H9 (cell line): ENCODE data around the gene NPY5R. TPM values are rescaled to one million over a fixed set of nuclear protein-coding genes. Genes with fewer than 3 reads are reported as not detected.

ENCODE experiments used
- DNase-seq: peaks from one replicate; pipeline ENCODE4 v3.0.0-alpha.2; 2017
- H2AFZ ChIP-seq: one replicate; pipeline ENCODE4 v1.6.1; 2013; ENCODE audit warnings: mild to moderate bottlenecking, low read length, control low read depth, moderate library complexity
- H2AK5ac ChIP-seq: 2 replicates; pipeline ENCODE4 v1.6.1; 2013; ENCODE audit warnings: low read length, control low read depth, mixed read lengths; ENCODE audit not compliant: insufficient read length
- H2BK120ac ChIP-seq: one replicate; pipeline ENCODE4 v1.6.1; 2013; ENCODE audit warnings: low read depth, mild to moderate bottlenecking, low read length, control low read depth, inconsistent platforms; ENCODE audit not compliant: poor library complexity, severe bottlenecking
- H2BK12ac ChIP-seq: 2 replicates; pipeline ENCODE4 v1.6.1; 2013; ENCODE audit warnings: low read length, control low read depth, mixed read lengths, low read depth; ENCODE audit not compliant: insufficient read length
- H2BK15ac ChIP-seq: 2 replicates; pipeline ENCODE4 v1.6.1; 2013; ENCODE audit warnings: low read depth, low read length, control low read depth
- H2BK20ac ChIP-seq: one replicate; pipeline ENCODE4 v1.6.1; 2013; ENCODE audit warnings: low read depth, mild to moderate bottlenecking, low read length, control low read depth, inconsistent platforms; ENCODE audit not compliant: poor library complexity, severe bottlenecking
- H2BK5ac ChIP-seq: 2 replicates; pipeline ENCODE4 v1.6.1; 2013; ENCODE audit warnings: low read length, control low read depth, mixed read lengths; ENCODE audit not compliant: insufficient read length
- H3K14ac ChIP-seq: 2 replicates; pipeline ENCODE4 v1.6.1; 2013; ENCODE audit warnings: low read length, control low read depth; ENCODE audit not compliant: insufficient read depth
- H3K18ac ChIP-seq: 2 replicates; pipeline ENCODE4 v1.6.1; 2013; ENCODE audit warnings: low read depth, mild to moderate bottlenecking, mixed read lengths, low read length, control low read depth; ENCODE audit not compliant: insufficient read length
- H3K23ac ChIP-seq: 2 replicates; pipeline ENCODE4 v1.6.1; 2013; ENCODE audit warnings: low read length, control low read depth, mixed read lengths, low read depth; ENCODE audit not compliant: insufficient read length
- H3K23me2 ChIP-seq: 2 replicates; pipeline ENCODE4 v1.6.1; 2013; ENCODE audit warnings: low read depth, mild to moderate bottlenecking, mixed read lengths, low read length, control low read depth; ENCODE audit not compliant: insufficient read length, poor library complexity, severe bottlenecking
- H3K27ac ChIP-seq: 2 replicates; pipeline ENCODE4 v1.5.1; 2013; ENCODE audit warnings: low read length, control low read depth, mixed read lengths, low read depth; ENCODE audit not compliant: insufficient read length
- H3K27me3 ChIP-seq: 2 replicates; pipeline ENCODE4 v1.6.1; 2013; ENCODE audit warnings: low read length, control low read depth, inconsistent platforms; ENCODE audit not compliant: insufficient read depth
- H3K4ac ChIP-seq: 2 replicates; pipeline ENCODE4 v1.6.1; 2013; ENCODE audit warnings: low read depth, mild to moderate bottlenecking, control low read depth, inconsistent platforms, low read length, moderate library complexity
- H3K4me1 ChIP-seq: 2 replicates; pipeline ENCODE4 v1.6.1; 2013; ENCODE audit warnings: low read length, control low read depth, inconsistent platforms; ENCODE audit not compliant: insufficient read depth
- H3K4me2 ChIP-seq: 2 replicates; pipeline ENCODE4 v1.6.1; 2013; ENCODE audit warnings: low read length, control low read depth, mixed read lengths; ENCODE audit not compliant: insufficient read length, insufficient read depth
- H3K56ac ChIP-seq: 2 replicates; pipeline ENCODE4 v1.6.1; 2013; ENCODE audit warnings: low read depth, mild to moderate bottlenecking, mixed read lengths, low read length, control low read depth; ENCODE audit not compliant: insufficient read length
- H3K79me1 ChIP-seq: 2 replicates; pipeline ENCODE4 v1.6.1; 2013; ENCODE audit warnings: low read depth, mild to moderate bottlenecking, moderate library complexity, low read length, control low read depth, inconsistent platforms; ENCODE audit not compliant: insufficient read depth, poor library complexity, severe bottlenecking
- H3K79me2 ChIP-seq: 2 replicates; pipeline ENCODE4 v1.6.1; 2013; ENCODE audit warnings: low read length, control low read depth, inconsistent platforms; ENCODE audit not compliant: insufficient read depth
- H3K9ac ChIP-seq: 2 replicates; pipeline ENCODE4 v1.6.1; 2013; ENCODE audit warnings: low read length, control low read depth, mixed read lengths; ENCODE audit not compliant: insufficient read length; ENCODE audit errors: extremely low read depth
- H3K9me3 ChIP-seq: one replicate; pipeline ENCODE4 v1.6.1; 2013; ENCODE audit warnings: low read depth, low read length, inconsistent platforms; ENCODE audit not compliant: control insufficient read depth
- H3T11ph ChIP-seq: one replicate; pipeline ENCODE4 v1.6.1; 2013; ENCODE audit warnings: mild to moderate bottlenecking, low read length, control low read depth, inconsistent platforms
- H4K20me1 ChIP-seq: one replicate; pipeline ENCODE4 v1.6.1; 2013; ENCODE audit not compliant: control insufficient read depth, insufficient read length, insufficient read depth
- H4K5ac ChIP-seq: 2 replicates; pipeline ENCODE4 v1.6.1; 2013; ENCODE audit warnings: low read depth, mild to moderate bottlenecking, mixed read lengths, low read length, control low read depth; ENCODE audit not compliant: insufficient read length
- H4K8ac ChIP-seq: replicated peaks from 2 replicates; pipeline ENCODE4 v1.6.1; 2013; ENCODE audit warnings: low read length, control low read depth, mixed read lengths, low read depth; ENCODE audit not compliant: insufficient read length
- H4K91ac ChIP-seq: 2 replicates; pipeline ENCODE4 v1.6.1; 2013; ENCODE audit warnings: low read depth, mild to moderate bottlenecking, moderate library complexity, mixed read lengths, low read length, control low read depth; ENCODE audit not compliant: insufficient read length
- H3K27ac Mint-ChIP-seq, 3 experiments: 2 replicates in 2 of 3; 3 replicates in 1 of 3; pipeline ENCODE4 v1.8.0; 2020 to 2021; ENCODE audit warnings: mixed read lengths in 3 of 3, mild to moderate bottlenecking in 1 of 3, moderate library complexity in 1 of 3
- H3K27me3 Mint-ChIP-seq: 2 replicates; pipeline ENCODE4 v1.8.0; 2021; ENCODE audit warnings: low read depth, mild to moderate bottlenecking, moderate library complexity, mixed read lengths
- H3K36me3 Mint-ChIP-seq, 3 experiments: 2 replicates in 2 of 3; 3 replicates in 1 of 3; pipeline ENCODE4 v1.8.0; 2020 to 2021; ENCODE audit warnings: low read depth in 3 of 3, mixed read lengths in 3 of 3; ENCODE audit not compliant: insufficient read depth in 1 of 3
- H3K4me1 Mint-ChIP-seq, 2 experiments: 2 replicates each; pipeline ENCODE4 v1.8.0; 2020; ENCODE audit warnings: mixed read lengths in 2 of 2
- H3K4me3 Mint-ChIP-seq, 2 experiments: 2 replicates in 1 of 2; 3 replicates in 1 of 2; pipeline ENCODE4 v1.8.0; 2020 to 2021; ENCODE audit warnings: mild to moderate bottlenecking in 2 of 2, mixed read lengths in 2 of 2, moderate library complexity in 1 of 2
- H3K9me3 Mint-ChIP-seq, 2 experiments: 2 replicates in 1 of 2; 3 replicates in 1 of 2; pipeline ENCODE4 v1.8.0; 2020; ENCODE audit warnings: mild to moderate bottlenecking in 2 of 2, mixed read lengths in 2 of 2, moderate library complexity in 1 of 2
- CTCF ChIP-seq: fragments of 200-600 bp; sonication (generic); conservative IDR thresholded peaks from 3 replicates; pipeline ENCODE4 v1.8.0; 2021; ENCODE audit warnings: antibody characterized with exemption, mild to moderate bottlenecking
- WGBS: extraction: QIAGEN DNeasy Blood & Tissue Kit; methylation state at CpG from one replicate; pipeline ENCODE4 v1.1.7; 2013; ENCODE audit warnings: missing lambda C conversion rate, low lambda C conversion rate, mixed read lengths; ENCODE audit not compliant: insufficient read length; ENCODE audit errors: extremely low coverage; 5-methylcytosine and 5-hydroxymethylcytosine counted together
- total RNA-seq: library from RNA; stranded (reverse); gene quantifications from 2 replicates; pipeline ENCODE4 v1.2.1, GENCODE V29; 2021

The NPY5R gene
- total RNA-seq, 1 experiment from 2014 or later = 4.2 TPM

- Mint-ChIP-seq H3K27me3 (no peaks in the 10 kb centered on the region), H3K9me3 (no peaks in the 10 kb centered on the region; a peak in 1 of 5 replicates), H3K4me1 (peaks cover 8 to 9% of the 10 kb centered on the region in 2 experiments), H3K27ac (no peak overlapping the region), H3K36me3 (no peaks in the 10 kb centered on the region; a peak in 1 of 7 replicates), H3K4me3 (no peak overlapping the region)
- no peaks in the 10 kb centered on the region for H3K4me1 ChIP-seq
- H3K27me3 ChIP-seq = no peaks in the 10 kb centered on the region
- no peak overlapping the region for H3K23ac ChIP-seq
- H3K14ac ChIP-seq = no peak overlapping the region
- H2AK5ac ChIP-seq = no peak overlapping the region
- no peaks in the 10 kb centered on the region for H3K79me2 ChIP-seq
- H2BK120ac ChIP-seq = no peak overlapping the region
- H3K56ac ChIP-seq = no peak overlapping the region
- TF ChIP-seq CTCF = no peak
- DNase-seq = no peak
- H2BK15ac ChIP-seq = no peak overlapping the region
- no CpG with 5 or more reads among the region's 4 CpGs for WGBS
- H4K5ac ChIP-seq = no peak overlapping the region
- H3K9ac ChIP-seq = no peak overlapping the region
- H3K27ac ChIP-seq = no peak overlapping the region
- H4K8ac ChIP-seq = no peak overlapping the region
- H3T11ph ChIP-seq = no peak overlapping the region
- no peak overlapping the region for H2BK20ac ChIP-seq
- H3K18ac ChIP-seq = no peak overlapping the region
- H2BK5ac ChIP-seq = no peak overlapping the region
- no peak overlapping the region for H2BK12ac ChIP-seq
- no peak overlapping the region for H3K4ac ChIP-seq
- H3K79me1 ChIP-seq = no peaks in the 10 kb centered on the region
- H4K91ac ChIP-seq = no peak overlapping the region
- no peaks in the 10 kb centered on the region for H4K20me1 ChIP-seq
- H2AFZ ChIP-seq = no peak overlapping the region
- H3K9me3 ChIP-seq = no peaks in the 10 kb centered on the region
- no peak overlapping the region for H3K4me2 ChIP-seq
- no peaks in the 10 kb centered on the region for H3K23me2 ChIP-seq
Measured at GRCh38 chr4:163385466-163385865, 41.8 kb downstream of the NPY5R start.
